HepG2 (cell line): ENCODE data around the gene CHRNB1. TPM values are rescaled to one million over a fixed set of nuclear protein-coding genes. Genes with fewer than 3 reads are reported as not detected.

Experiments used
- CAMTA2 ChIP-seq: sonication (generic); formaldehyde crosslinking; IDR thresholded peaks from 2 replicates; pipeline ENCODE4 v1.4.0; 2020; ENCODE audit warnings: mild to moderate bottlenecking, missing genetic modification reagents, borderline replicate concordance
- ETV5 ChIP-seq: IDR thresholded peaks from 2 replicates; pipeline ENCODE4 v1.6.1; 2018; ENCODE audit warnings: missing biosample characterization, missing genetic modification reagents, inconsistent platforms, borderline replicate concordance
- KMT2B ChIP-seq: IDR thresholded peaks from 2 replicates; pipeline ENCODE4 v1.6.1; 2016; ENCODE audit warnings: missing genetic modification reagents, missing compliant biosample characterization
- PAF1 ChIP-seq: IDR thresholded peaks from 2 replicates; pipeline ENCODE4 v1.6.1; 2016; ENCODE audit warnings: missing genetic modification reagents, missing compliant biosample characterization
- SIX1 ChIP-seq: sonication (generic); formaldehyde crosslinking; IDR thresholded peaks from 2 replicates; pipeline ENCODE4 v1.4.0; 2020; ENCODE audit warnings: missing genetic modification reagents, borderline replicate concordance
- SMAD1 ChIP-seq: sonication (generic); formaldehyde crosslinking; IDR thresholded peaks from 2 replicates; pipeline ENCODE4 v1.4.0; 2020; ENCODE audit warnings: missing genetic modification reagents, low read depth, mild to moderate bottlenecking, borderline replicate concordance
- STAG1 ChIP-seq: sonication (generic); formaldehyde crosslinking; IDR thresholded peaks from 2 replicates; pipeline ENCODE4 v1.4.0; 2020; ENCODE audit warnings: missing genetic modification reagents
- ZFP37 ChIP-seq: sonication (generic); formaldehyde crosslinking; IDR thresholded peaks from 2 replicates; pipeline ENCODE4 v1.4.0; 2020; ENCODE audit warnings: missing genetic modification reagents, borderline replicate concordance
- ZNF484 ChIP-seq: sonication (generic); formaldehyde crosslinking; IDR thresholded peaks from 2 replicates; pipeline ENCODE4 v1.5.1; 2020; ENCODE audit warnings: mild to moderate bottlenecking, low read depth, missing genetic modification reagents, borderline replicate concordance
- polyA plus RNA-seq, 8 experiments: library from polyadenylated mRNA; depleted of rRNA in 3 of 8; stranded (reverse) in 7 of 8; unstranded in 1 of 8; fragments of >200 nt; fragmentation: Illumina TruSeq in 4 of 8; extraction: Trizol in 4 of 8; gene quantifications; 2 replicates each; pipeline versions ENCODE4 v1.2.1 to v1.2.3, GENCODE V29; 2011 to 2016; ENCODE audit warnings: low read depth in 4 of 8, missing spikeins in 1 of 8, mixed read lengths in 1 of 8; ENCODE audit not compliant: insufficient read depth in 1 of 8
- total RNA-seq, 5 experiments: library from RNA; depleted of rRNA; stranded (reverse); fragments of >200 nt; fragmentation: Illumina TruSeq; extraction: Trizol; gene quantifications; 2 replicates each; pipeline ENCODE4 v1.2.3, GENCODE V29; 2016; ENCODE audit warnings: low read depth in 1 of 5
- TF ChIP-seq, protein P1 (sequence below): IDR thresholded peaks from 2 replicates; pipeline ENCODE4 v1.6.1; 2012; ENCODE audit warnings: low read length, improper control_type of control experiment
- TF ChIP-seq, protein P2 (sequence below): sonication (generic); formaldehyde crosslinking; IDR thresholded peaks from 2 replicates; pipeline ENCODE4 v1.4.0; 2020; ENCODE audit warnings: missing genetic modification reagents
- TF ChIP-seq, protein P3 (sequence below): sonication (generic); formaldehyde crosslinking; conservative IDR thresholded peaks from 2 replicates; pipeline ENCODE4 v1.4.0; 2020; ENCODE audit warnings: missing genetic modification reagents
- TF ChIP-seq, protein P4 (sequence below): sonication (generic); formaldehyde crosslinking; IDR thresholded peaks from 2 replicates; pipeline ENCODE4 v1.5.0; 2020; ENCODE audit warnings: missing genetic modification reagents
- TF ChIP-seq, protein P5 (sequence below): sonication (generic); formaldehyde crosslinking; IDR thresholded peaks from 2 replicates; pipeline ENCODE4 v1.4.0; 2020; ENCODE audit warnings: missing genetic modification reagents

CHRNB1 gene
- total and polyA plus RNA-seq, 2 of the 13 experiments (the other 11 are each of a cell fraction or from before 2014, with no cell fraction given): 5.4 to 33.7 TPM

DNA sequence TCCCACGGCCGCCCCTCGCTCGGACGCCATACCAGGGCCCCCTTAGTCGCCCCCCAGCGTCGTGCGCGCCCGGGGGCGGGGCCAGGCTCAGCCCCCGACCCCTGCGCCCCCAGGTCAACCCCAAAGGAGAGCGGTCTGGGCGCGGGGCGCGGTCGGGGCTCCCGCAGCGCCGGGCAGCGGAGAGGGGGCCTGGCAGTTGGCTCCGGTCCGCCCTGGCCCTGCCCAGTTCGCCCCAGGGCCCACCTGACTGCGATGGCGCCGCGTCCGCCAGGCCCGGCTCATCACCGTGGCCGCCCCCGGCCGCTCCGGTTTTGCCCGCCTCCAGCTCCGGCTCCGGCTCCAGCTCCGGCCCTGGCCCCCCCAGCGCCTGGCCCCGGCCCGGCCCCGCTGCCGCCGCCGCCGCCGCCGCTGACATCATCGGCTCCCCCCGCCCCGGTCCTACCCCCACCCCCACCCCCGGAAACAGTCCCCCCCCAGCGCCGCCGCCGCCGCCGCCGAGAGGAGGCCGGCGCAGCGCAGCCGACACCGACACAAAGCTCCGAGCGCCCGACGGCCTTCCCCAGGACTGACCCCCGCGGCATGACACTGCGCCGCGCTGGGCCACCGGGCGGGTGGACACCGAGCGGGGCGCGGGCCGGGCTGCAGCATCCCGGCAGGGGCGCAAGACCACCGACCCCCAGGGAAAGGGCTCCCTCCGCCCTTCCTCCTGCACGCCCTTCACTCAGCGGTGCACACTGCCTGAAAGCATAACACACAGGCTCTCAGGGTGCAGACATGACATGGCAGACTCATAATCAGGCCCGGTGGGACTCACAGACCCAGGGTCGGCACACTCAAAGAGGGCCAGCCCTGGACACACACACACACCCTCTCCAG, 34.6 kb downstream of the CHRNB1 start, which contains the start of gene ZBTB4 (continued):
- TF ChIP-seq, protein P1, sequence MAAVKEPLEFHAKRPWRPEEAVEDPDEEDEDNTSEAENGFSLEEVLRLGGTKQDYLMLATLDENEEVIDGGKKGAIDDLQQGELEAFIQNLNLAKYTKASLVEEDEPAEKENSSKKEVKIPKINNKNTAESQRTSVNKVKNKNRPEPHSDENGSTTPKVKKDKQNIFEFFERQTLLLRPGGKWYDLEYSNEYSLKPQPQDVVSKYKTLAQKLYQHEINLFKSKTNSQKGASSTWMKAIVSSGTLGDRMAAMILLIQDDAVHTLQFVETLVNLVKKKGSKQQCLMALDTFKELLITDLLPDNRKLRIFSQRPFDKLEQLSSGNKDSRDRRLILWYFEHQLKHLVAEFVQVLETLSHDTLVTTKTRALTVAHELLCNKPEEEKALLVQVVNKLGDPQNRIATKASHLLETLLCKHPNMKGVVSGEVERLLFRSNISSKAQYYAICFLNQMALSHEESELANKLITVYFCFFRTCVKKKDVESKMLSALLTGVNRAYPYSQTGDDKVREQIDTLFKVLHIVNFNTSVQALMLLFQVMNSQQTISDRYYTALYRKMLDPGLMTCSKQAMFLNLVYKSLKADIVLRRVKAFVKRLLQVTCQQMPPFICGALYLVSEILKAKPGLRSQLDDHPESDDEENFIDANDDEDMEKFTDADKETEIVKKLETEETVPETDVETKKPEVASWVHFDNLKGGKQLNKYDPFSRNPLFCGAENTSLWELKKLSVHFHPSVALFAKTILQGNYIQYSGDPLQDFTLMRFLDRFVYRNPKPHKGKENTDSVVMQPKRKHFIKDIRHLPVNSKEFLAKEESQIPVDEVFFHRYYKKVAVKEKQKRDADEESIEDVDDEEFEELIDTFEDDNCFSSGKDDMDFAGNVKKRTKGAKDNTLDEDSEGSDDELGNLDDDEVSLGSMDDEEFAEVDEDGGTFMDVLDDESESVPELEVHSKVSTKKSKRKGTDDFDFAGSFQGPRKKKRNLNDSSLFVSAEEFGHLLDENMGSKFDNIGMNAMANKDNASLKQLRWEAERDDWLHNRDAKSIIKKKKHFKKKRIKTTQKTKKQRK: no peak
- TF ChIP-seq, protein P2, sequence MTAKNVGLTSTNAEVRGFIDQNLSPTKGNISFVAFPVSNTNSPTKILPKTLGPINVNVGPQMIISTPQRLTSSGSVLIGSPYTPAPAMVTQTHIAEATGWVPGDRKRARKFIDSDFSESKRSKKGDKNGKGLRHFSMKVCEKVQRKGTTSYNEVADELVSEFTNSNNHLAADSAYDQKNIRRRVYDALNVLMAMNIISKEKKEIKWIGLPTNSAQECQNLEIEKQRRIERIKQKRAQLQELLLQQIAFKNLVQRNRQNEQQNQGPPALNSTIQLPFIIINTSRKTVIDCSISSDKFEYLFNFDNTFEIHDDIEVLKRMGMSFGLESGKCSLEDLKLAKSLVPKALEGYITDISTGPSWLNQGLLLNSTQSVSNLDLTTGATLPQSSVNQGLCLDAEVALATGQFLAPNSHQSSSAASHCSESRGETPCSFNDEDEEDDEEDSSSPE (CRISPR knock-in tag): no peak
- TF ChIP-seq, protein P3, sequence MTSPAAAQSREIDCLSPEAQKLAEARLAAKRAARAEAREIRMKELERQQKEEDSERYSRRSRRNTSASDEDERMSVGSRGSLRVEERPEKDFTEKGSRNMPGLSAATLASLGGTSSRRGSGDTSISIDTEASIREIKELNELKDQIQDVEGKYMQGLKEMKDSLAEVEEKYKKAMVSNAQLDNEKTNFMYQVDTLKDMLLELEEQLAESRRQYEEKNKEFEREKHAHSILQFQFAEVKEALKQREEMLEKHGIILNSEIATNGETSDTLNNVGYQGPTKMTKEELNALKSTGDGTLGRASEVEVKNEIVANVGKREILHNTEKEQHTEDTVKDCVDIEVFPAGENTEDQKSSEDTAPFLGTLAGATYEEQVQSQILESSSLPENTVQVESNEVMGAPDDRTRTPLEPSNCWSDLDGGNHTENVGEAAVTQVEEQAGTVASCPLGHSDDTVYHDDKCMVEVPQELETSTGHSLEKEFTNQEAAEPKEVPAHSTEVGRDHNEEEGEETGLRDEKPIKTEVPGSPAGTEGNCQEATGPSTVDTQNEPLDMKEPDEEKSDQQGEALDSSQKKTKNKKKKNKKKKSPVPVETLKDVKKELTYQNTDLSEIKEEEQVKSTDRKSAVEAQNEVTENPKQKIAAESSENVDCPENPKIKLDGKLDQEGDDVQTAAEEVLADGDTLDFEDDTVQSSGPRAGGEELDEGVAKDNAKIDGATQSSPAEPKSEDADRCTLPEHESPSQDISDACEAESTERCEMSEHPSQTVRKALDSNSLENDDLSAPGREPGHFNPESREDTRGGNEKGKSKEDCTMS (CRISPR knock-in tag): no peak
- TF ChIP-seq KMT2B (CRISPR knock-in tag) (no peak), ZNF484 (CRISPR knock-in tag) (no peak), SIX1 (CRISPR knock-in tag) (no peak), PAF1 (CRISPR knock-in tag) (no peak), CAMTA2 (CRISPR knock-in tag) (no peak; the same call in 1 of the 2 replicates), ETV5 (CRISPR knock-in tag) (no peak), STAG1 (no peak), SMAD1 (CRISPR knock-in tag) (no peak), ZFP37 (no peak)
- TF ChIP-seq, protein P4, sequence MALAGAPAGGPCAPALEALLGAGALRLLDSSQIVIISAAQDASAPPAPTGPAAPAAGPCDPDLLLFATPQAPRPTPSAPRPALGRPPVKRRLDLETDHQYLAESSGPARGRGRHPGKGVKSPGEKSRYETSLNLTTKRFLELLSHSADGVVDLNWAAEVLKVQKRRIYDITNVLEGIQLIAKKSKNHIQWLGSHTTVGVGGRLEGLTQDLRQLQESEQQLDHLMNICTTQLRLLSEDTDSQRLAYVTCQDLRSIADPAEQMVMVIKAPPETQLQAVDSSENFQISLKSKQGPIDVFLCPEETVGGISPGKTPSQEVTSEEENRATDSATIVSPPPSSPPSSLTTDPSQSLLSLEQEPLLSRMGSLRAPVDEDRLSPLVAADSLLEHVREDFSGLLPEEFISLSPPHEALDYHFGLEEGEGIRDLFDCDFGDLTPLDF: no peak
- TF ChIP-seq, protein P5, sequence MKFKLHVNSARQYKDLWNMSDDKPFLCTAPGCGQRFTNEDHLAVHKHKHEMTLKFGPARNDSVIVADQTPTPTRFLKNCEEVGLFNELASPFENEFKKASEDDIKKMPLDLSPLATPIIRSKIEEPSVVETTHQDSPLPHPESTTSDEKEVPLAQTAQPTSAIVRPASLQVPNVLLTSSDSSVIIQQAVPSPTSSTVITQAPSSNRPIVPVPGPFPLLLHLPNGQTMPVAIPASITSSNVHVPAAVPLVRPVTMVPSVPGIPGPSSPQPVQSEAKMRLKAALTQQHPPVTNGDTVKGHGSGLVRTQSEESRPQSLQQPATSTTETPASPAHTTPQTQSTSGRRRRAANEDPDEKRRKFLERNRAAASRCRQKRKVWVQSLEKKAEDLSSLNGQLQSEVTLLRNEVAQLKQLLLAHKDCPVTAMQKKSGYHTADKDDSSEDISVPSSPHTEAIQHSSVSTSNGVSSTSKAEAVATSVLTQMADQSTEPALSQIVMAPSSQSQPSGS: no peak; the same call in 1 of the 2 replicates
